IPS-NIHi7 (cell line): Measurements from ENCODE around the gene EVC.

Experiments
- DNase-seq: peaks from one replicate; pipeline ENCODE4 v3.0.0; 2012; ENCODE audit warnings: mixed read lengths; ENCODE audit errors: extremely low spot score

EVC gene

DNA sequence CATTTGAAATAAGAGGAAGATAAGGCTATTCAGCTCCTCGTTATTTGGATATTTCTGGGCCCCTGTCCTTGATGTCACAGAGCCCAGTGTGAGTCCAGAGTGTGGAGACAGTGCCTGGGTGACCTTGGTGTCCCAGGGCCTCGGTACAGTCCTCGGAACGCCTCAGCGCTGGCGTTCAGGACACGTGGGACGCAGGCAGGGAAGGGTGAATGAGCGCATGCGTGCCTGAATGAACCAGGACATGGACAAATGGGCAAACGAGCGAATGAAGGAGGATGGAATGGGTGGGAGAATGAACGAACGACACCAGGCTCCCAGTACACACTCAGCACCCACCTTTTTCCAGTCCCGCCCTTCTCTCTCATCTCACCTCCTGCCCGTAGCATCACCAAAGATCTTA is 44.2 kb downstream of the EVC start:
- DNase-seq: no peak

- DNase-seq: no peak
These were observed 44.7 kb downstream of the EVC start for GRCh38 chr4:5755679-5756078.

GRCh38 chr4:5756271-5756670 is 45.3 kb downstream of the EVC start:
- no peak for DNase-seq

GRCh38 chr4:5757091-5757490 is 46.1 kb downstream of the EVC start:
- DNase-seq: peak; percentile 18

- no peak for DNase-seq
These were observed 46.5 kb downstream of the EVC start for GRCh38 chr4:5757536-5757935.

DNA sequence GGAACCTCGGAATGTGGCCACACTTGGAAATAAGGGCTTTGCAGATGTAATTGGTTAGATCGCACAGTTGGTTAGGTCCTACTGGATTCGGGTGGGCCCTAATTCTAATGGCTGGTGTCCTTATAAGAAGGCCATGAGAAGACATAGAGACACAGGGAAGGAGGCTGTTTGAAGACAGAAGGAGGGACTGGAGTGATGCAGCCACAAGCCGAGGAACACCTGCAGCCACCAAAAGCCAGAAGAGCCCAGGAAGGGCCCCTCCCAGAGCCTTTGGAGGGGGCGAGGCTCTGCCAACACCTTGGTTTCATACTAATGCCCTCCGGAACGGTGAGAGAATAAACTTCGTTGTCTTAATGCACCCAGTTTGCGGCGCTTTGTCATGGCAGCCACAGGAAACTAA is 47.0 kb downstream of the EVC start:
- DNase-seq: no peak

- DNase-seq: peak; percentile 5
These were observed 47.7 kb downstream of the EVC start for GRCh38 chr4:5758741-5759140.

- DNase-seq: peak; percentile 12
These were observed 48.5 kb downstream of the EVC start for GRCh38 chr4:5759236-5760075.

GRCh38 chr4:5760246-5760645 is 49.2 kb downstream of the EVC start:
- DNase-seq: peak; percentile 6

- peak; percentile 7 for DNase-seq
These were observed 50.0 kb downstream of the EVC start for GRCh38 chr4:5760936-5761480.

DNA sequence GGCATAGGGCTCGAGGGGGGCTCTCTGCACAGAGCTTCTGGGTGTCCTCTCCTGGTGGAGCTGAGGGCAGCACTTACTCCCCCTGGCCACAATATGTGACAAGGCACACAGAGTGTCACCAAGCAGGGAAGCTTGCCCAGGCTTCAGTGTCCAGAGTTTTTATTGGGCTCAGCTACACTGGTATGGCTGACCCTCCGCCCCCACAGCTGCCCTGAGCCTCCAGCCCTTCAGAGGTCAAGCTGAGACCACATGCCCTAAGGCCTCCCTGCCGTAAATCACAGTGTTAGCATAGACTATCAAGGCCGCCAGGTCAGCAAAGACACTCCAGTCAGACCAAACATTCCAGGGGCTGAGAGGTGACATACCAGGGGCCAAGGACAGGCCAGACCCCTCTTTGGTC is 59.0 kb downstream of the EVC start:
- DNase-seq: no peak

- no peak for DNase-seq
These were observed 61.7 kb downstream of the EVC start for GRCh38 chr4:5772528-5773270.

DNA sequence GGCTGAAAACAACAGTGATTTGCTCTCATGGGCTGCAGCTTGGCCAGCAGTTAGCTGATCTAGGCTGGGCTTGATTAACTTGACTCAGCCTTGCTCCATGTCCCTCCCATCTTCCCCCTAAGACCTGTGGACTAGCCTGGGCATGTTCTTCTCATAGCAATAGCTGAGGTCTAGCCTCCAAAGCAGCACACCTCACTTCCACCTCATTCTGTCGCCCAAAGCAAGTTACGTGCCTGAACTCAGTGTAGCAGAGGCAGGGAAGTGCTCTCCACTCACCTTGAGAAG is 62.2 kb downstream of the EVC start:
- DNase-seq: no peak

- DNase-seq: no peak
These were observed 63.5 kb downstream of the EVC start for GRCh38 chr4:5774416-5775036.

GRCh38 chr4:5776510-5776909 is 65.5 kb downstream of the EVC start:
- DNase-seq: no peak

DNA sequence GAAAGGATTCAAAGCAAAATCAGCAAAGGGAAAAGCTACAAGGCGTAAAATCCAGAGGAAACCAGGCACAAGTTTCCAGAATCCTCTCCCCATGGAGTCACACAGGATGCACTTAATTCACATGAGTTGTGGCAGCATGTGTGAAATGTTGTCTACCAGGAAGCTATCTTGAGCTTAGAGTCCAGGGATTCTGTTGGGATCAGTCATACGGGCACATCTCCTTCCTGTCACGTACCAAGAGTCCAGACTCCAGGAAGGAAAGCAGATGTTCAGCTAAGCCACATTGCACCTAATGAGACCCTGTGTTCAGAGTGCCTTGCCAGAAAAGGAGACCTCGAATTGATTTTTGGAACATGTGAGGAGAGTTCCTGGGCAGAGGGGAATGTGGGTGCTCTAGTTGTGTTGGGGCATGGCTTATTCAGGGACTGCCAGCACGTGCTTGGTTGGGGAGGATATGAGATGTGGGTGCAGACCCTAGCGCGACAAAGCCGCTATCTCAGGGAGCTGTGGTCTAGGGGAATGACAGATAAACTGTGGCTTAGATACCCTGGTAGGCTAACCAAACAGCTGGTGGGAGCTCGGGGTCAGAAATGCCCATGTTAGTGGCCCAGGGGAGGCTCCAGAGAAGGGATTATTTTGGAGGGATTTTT is 70.0 kb downstream of the EVC start:
- DNase-seq: no peak

GRCh38 chr4:5781691-5782090 is 70.7 kb downstream of the EVC start:
- no peak for DNase-seq

- no peak for DNase-seq
These were observed 72.0 kb downstream of the EVC start for GRCh38 chr4:5782829-5783476.

DNA sequence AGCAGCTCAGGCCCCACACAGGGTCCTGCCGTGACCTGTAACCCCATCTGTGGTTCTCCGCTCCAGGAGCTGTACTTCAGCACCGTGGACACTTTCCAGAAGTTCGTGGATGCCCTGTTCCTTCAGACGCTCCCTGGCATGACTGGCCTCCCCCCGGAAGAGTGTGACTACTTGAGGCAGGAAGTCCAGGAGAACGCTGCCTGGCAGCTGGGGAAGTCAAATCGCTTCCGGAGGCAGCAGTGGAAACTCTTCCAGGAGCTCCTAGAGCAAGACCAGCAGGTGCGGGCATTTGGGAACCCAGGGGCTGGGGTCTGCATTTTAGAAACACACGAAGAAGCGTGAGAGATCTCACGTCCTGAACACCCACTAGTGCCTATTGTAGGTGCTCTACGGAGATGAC is 72.5 kb downstream of the EVC start:
- no peak for DNase-seq

DNA sequence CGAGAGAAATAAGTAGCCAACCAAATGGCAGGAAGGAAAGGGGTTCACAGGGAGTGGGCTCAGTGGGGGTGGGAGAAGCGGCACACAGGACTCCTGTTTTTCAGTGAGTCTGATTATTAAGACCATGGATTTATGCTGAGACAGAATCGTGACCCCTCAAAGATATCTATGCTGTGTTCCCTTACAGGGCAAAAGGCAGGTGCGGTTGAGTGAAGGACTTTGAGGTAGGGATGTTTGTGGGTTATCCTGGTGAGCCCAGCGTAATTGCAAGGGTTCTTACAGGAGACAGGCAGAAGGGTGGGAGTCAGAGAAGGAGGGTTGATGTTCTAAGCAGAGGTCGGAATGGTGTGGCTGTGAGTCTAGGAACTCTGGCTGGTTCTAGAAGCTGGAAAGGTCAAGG is 73.0 kb downstream of the EVC start:
- DNase-seq: no peak

DNA sequence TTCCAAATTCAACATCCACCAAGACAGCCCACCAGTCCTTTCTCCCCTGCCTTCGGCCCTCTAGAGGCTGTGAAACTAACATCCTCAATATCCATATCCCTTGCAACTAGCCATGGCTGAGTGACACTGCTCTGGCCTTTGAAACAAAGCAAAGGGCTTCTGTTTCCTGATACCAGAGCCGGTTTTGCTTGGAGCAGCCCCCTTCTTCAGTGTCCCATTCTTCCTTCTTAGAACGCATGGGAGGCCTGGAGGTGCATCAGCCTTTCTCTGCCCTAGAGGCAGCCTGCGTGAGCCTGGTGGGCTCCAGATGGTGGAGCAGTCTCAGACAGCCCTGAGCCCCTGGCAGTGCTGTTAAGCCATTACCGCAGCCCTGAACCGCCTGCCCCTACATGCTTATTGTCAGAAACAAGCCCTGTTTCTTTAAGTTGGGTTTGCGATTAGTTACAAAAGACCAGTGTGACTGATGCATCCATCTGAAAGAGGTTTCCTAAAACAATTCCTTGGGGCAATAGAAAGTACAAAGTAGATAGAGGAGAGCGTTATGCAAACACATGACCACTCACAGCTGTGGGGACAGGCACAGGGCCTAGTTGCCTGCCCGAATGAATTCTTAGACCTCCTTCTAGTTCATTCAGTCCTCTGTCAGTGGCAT is 74.1 kb downstream of the EVC start:
- DNase-seq: no peak
